Measurements from ENCODE around the gene INAVA. TPM values are rescaled to one million over a fixed set of nuclear protein-coding genes. Genes with fewer than 3 reads are reported as not detected.

The INAVA gene
- polyA plus RNA-seq, 3 donors: not detected

GRCh38 chr1:200908191-200908868, 13.6 kb downstream of the INAVA start:
- TF ChIP-seq CTCF (IDR thresholded peaks at IDR 0.05): no peak
- 86% methylated on average over 3 of the region's 6 CpGs for WGBS (ENCODE audit: insufficient coverage)
- intact Hi-C loops (cut with micrococcal nuclease): no loop called here

GRCh38 chr1:200909071-200909470, 14.4 kb downstream of the INAVA start:
- Histone ChIP-seq H3K9ac (ENCODE audit: insufficient read depth, low read length, poor library complexity, severe bottlenecking) (no peak overlapping the region), H3K4me3 (replicated peaks in 1 of 3; ENCODE audit: low read depth in 2 of 3, low read length in 3 of 3) (no peak overlapping the region), H3K27ac (ENCODE audit: low read depth in 1 of 2, low read length in 2 of 2) (no peak overlapping the region), H2AFZ (ENCODE audit: insufficient read depth, low read depth, low read length, poor library complexity, severe bottlenecking) (no peak overlapping the region), H3K4me1 (ENCODE audit: control insufficient read depth in 1 of 2, insufficient read depth in 2 of 2, low read length in 2 of 2) (peaks cover 12 to 14% of the 10 kb centered on the region in 2 donors), H3K4me2 (replicated peaks; ENCODE audit: extremely low read depth, low read length, poor library complexity, severe bottlenecking) (no peak overlapping the region), H3K36me3 (replicated peaks in 1 of 2; ENCODE audit: control insufficient read depth in 1 of 2, insufficient read depth in 2 of 2, low read length in 2 of 2) (no peaks in the 10 kb centered on the region), H3K9me3 (replicated peaks in 1 of 2; ENCODE audit: control insufficient read depth in 1 of 2, insufficient read depth in 1 of 2, low read length in 2 of 2) (no peaks in the 10 kb centered on the region), H3K79me2 (ENCODE audit: insufficient read depth, low read length) (no peaks in the 10 kb centered on the region), H3K27me3 (ENCODE audit: control insufficient read depth in 2 of 2, insufficient read depth in 2 of 2, low read length in 2 of 2) (no peaks in the 10 kb centered on the region), H4K20me1 (ENCODE audit: insufficient read depth, low read length) (no peaks in the 10 kb centered on the region)
- Mint-ChIP-seq H3K27ac (peak overlapping the region in 1 of 7 donors; percentile 43), H3K4me3 (peak overlapping the region in 1 of 2 donors; percentile 9), H3K4me1 (peaks cover 20% of the 10 kb centered on the region), H3K27me3 (ENCODE audit: low read depth in 3 of 3) (peaks cover 0 to 2% (median 0%) of the 10 kb centered on the region in 3 donors), H3K9me3 (peaks cover 0 to 1% (median 0%) of the 10 kb centered on the region in 7 donors), H3K36me3 (no peaks in the 10 kb centered on the region)
- DNase-seq: no peak
- intact Hi-C loops (cut with micrococcal nuclease): no loop called here
- TF ChIP-seq CTCF (IDR thresholded peaks at IDR 0.05): no peak
- WGBS (ENCODE audit: insufficient coverage): 100% methylated on average over 1 of the region's 5 CpGs

More at GRCh38 chr1:200908191-200908868, 13.6 kb downstream of the INAVA start:
- H3K4me2 ChIP-seq (replicated peaks; ENCODE audit: extremely low read depth, low read length, poor library complexity, severe bottlenecking): no peak overlapping the region
- no peaks in the 10 kb centered on the region for H3K36me3 Mint-ChIP-seq
- H3K9ac ChIP-seq (ENCODE audit: insufficient read depth, low read length, poor library complexity, severe bottlenecking): no peak overlapping the region
- no peak overlapping the region for H3K27ac ChIP-seq (ENCODE audit: low read depth in 1 of 2, low read length in 2 of 2)
- H3K4me3 ChIP-seq (replicated peaks in 1 of 3; ENCODE audit: low read depth in 2 of 3, low read length in 3 of 3): no peak overlapping the region
- no peaks in the 10 kb centered on the region for H3K27me3 ChIP-seq (ENCODE audit: control insufficient read depth in 2 of 2, insufficient read depth in 2 of 2, low read length in 2 of 2)
- no peaks in the 10 kb centered on the region for H3K9me3 ChIP-seq (replicated peaks in 1 of 2; ENCODE audit: control insufficient read depth in 1 of 2, insufficient read depth in 1 of 2, low read length in 2 of 2)
- H4K20me1 ChIP-seq (ENCODE audit: insufficient read depth, low read length): no peaks in the 10 kb centered on the region
- H2AFZ ChIP-seq (ENCODE audit: insufficient read depth, low read depth, low read length, poor library complexity, severe bottlenecking): peak overlapping the region; percentile 31
- H3K27ac Mint-ChIP-seq: peak overlapping the region in 1 of 7 donors; percentile 0
- H3K9me3 Mint-ChIP-seq: peaks cover 0 to 1% (median 0%) of the 10 kb centered on the region in 7 donors
- no peak for DNase-seq
- H3K79me2 ChIP-seq (ENCODE audit: insufficient read depth, low read length): no peaks in the 10 kb centered on the region
- peaks cover 0 to 2% (median 0%) of the 10 kb centered on the region in 3 donors for H3K27me3 Mint-ChIP-seq (ENCODE audit: low read depth in 3 of 3)
- no peak overlapping the region for H3K4me3 Mint-ChIP-seq
- H3K4me1 ChIP-seq (ENCODE audit: control insufficient read depth in 1 of 2, insufficient read depth in 2 of 2, low read length in 2 of 2): peaks cover 12 to 14% of the 10 kb centered on the region in 2 donors
- H3K4me1 Mint-ChIP-seq: peaks cover 20% of the 10 kb centered on the region
- no peaks in the 10 kb centered on the region for H3K36me3 ChIP-seq (replicated peaks in 1 of 2; ENCODE audit: control insufficient read depth in 1 of 2, insufficient read depth in 2 of 2, low read length in 2 of 2)
